ENCODE results near the gene ZNF331.

DNA sequence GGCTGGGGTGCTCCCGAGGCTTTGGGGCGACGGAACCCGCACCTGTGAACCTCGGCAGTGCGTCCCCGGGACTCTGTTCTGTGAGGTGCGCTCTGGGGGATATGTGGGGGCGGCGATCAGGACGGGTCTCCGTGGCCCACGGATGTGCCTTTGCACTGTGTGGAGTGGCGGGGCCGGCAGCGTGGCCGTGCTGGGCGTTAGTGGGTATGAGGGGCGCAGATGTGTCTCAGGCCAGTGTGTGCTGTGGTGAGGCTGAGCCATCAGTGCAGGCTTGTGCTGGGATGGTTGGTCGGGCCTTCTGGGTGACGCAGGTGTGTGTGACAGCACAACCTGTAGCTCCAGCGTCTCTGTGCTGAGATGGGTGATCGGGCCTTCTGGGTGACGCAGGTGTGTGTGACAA is 16.9 kb downstream of the ZNF331 start:
- TF ChIP-seq, protein P1, sequence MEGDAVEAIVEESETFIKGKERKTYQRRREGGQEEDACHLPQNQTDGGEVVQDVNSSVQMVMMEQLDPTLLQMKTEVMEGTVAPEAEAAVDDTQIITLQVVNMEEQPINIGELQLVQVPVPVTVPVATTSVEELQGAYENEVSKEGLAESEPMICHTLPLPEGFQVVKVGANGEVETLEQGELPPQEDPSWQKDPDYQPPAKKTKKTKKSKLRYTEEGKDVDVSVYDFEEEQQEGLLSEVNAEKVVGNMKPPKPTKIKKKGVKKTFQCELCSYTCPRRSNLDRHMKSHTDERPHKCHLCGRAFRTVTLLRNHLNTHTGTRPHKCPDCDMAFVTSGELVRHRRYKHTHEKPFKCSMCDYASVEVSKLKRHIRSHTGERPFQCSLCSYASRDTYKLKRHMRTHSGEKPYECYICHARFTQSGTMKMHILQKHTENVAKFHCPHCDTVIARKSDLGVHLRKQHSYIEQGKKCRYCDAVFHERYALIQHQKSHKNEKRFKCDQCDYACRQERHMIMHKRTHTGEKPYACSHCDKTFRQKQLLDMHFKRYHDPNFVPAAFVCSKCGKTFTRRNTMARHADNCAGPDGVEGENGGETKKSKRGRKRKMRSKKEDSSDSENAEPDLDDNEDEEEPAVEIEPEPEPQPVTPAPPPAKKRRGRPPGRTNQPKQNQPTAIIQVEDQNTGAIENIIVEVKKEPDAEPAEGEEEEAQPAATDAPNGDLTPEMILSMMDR (IDR thresholded peaks at IDR 0.05; ENCODE audit: low read depth, low read length), result no peak
- no peak for TF ChIP-seq EZH2phosphoT487 (IDR thresholded peaks at IDR 0.05; ENCODE audit: low read depth)
